ENCODE data around the gene TSPYL6.

TSPYL6 gene

DNA sequence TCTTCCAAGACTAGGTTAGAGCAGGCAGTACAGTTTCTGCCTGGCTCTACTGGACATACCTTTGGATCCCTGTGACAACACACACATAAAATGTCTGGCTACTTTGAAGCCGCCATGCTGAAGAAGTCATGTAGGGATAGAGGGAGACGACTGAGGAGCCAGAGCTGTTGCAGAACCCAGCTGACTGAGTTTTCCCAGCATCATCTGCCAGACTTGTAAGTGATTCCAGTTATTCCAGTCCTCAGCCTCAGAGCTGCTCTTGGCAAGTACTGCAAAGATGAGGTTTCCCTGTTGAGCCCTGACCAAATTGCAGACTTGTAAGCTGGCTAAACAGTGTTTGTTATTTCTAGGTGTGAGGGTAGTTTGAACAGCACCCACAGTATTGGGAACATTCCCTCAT lies 31.5 kb upstream of the TSPYL6 start:
- H3K36me3 ChIP-seq (ENCODE audit: control insufficient read depth, low read length) = no peaks in the 10 kb centered on the region
- 0 out of 2 replicates have a peak, but pooled peaks cover under 1% of the 10 kb centered on the region for H3K4me1 ChIP-seq (ENCODE audit: control insufficient read depth, low read length)
- no peak overlapping the region for H3K4me3 ChIP-seq (ENCODE audit: low read length)
- no peak overlapping the region for H3K27ac ChIP-seq (ENCODE audit: low read depth, low read length)
- no peaks in the 10 kb centered on the region for H3F3A ChIP-seq (ENCODE audit: control insufficient read depth, insufficient read depth)
- no peaks in the 10 kb centered on the region for H4K20me1 ChIP-seq (ENCODE audit: control insufficient read depth, insufficient read depth, low read depth, low read length)
- H3K4me2 ChIP-seq (ENCODE audit: low read length) = no peak overlapping the region
- TF ChIP-seq, protein P1, sequence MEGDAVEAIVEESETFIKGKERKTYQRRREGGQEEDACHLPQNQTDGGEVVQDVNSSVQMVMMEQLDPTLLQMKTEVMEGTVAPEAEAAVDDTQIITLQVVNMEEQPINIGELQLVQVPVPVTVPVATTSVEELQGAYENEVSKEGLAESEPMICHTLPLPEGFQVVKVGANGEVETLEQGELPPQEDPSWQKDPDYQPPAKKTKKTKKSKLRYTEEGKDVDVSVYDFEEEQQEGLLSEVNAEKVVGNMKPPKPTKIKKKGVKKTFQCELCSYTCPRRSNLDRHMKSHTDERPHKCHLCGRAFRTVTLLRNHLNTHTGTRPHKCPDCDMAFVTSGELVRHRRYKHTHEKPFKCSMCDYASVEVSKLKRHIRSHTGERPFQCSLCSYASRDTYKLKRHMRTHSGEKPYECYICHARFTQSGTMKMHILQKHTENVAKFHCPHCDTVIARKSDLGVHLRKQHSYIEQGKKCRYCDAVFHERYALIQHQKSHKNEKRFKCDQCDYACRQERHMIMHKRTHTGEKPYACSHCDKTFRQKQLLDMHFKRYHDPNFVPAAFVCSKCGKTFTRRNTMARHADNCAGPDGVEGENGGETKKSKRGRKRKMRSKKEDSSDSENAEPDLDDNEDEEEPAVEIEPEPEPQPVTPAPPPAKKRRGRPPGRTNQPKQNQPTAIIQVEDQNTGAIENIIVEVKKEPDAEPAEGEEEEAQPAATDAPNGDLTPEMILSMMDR (IDR thresholded peaks at IDR 0.05; ENCODE audit: low read depth, low read length, poor library complexity, severe bottlenecking) = no peak
- TF ChIP-seq EZH2phosphoT487 (IDR thresholded peaks at IDR 0.05; ENCODE audit: borderline replicate concordance, low read length) = no peak
- H3K79me2 ChIP-seq (ENCODE audit: control insufficient read depth, low read length) = no peaks in the 10 kb centered on the region
- no peaks in the 10 kb centered on the region for H3K9me2 ChIP-seq (replicated peaks; ENCODE audit: control insufficient read depth, low read length)
- H3K9me3 ChIP-seq (ENCODE audit: control insufficient read depth, insufficient read depth, low read length) = no peaks in the 10 kb centered on the region
- H3K27me3 ChIP-seq (ENCODE audit: control insufficient read depth, low read length) = no peaks in the 10 kb centered on the region

DNA sequence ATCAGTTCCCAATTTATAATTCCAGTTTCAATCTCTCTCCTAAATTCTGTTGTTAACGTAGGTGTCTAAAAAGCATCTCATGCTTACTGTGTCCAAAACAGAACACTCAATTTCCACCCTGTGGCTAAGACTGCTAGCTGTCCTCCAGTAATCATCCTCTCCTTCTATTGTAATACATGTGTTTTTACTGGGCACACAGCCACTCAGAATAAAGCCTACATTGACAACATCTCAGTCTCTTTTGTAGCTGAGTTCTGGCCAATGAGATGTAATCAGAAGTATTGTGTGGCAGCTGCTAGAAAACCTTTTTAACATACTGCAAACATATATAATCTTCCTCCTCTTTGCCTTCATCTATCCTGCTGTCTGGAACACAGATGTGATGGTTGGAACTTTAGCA lies 29.4 kb upstream of the TSPYL6 start:
- 0 out of 2 replicates have a peak, but pooled peaks cover 3% of the 10 kb centered on the region for H3K4me1 ChIP-seq (ENCODE audit: control insufficient read depth, low read length)
- no peak overlapping the region for H3K4me2 ChIP-seq (ENCODE audit: low read length)
- H3F3A ChIP-seq (ENCODE audit: control insufficient read depth, insufficient read depth) = no peaks in the 10 kb centered on the region
- no peaks in the 10 kb centered on the region for H3K79me2 ChIP-seq (ENCODE audit: control insufficient read depth, low read length)
- H3K36me3 ChIP-seq (ENCODE audit: control insufficient read depth, low read length) = no peaks in the 10 kb centered on the region
- no peaks in the 10 kb centered on the region for H3K9me2 ChIP-seq (replicated peaks; ENCODE audit: control insufficient read depth, low read length)
- no peak overlapping the region for H3K4me3 ChIP-seq (ENCODE audit: low read length)
- H4K20me1 ChIP-seq (ENCODE audit: control insufficient read depth, insufficient read depth, low read depth, low read length) = no peaks in the 10 kb centered on the region
- H3K9me3 ChIP-seq (ENCODE audit: control insufficient read depth, insufficient read depth, low read length) = no peaks in the 10 kb centered on the region
- H3K27ac ChIP-seq (ENCODE audit: low read depth, low read length) = no peak overlapping the region
- H3K27me3 ChIP-seq (ENCODE audit: control insufficient read depth, low read length) = no peaks in the 10 kb centered on the region
- no peak for TF ChIP-seq EZH2phosphoT487 (IDR thresholded peaks at IDR 0.05; ENCODE audit: borderline replicate concordance, low read length)
- TF ChIP-seq, protein P1 (IDR thresholded peaks at IDR 0.05; ENCODE audit: low read depth, low read length, poor library complexity, severe bottlenecking) = no peak

DNA sequence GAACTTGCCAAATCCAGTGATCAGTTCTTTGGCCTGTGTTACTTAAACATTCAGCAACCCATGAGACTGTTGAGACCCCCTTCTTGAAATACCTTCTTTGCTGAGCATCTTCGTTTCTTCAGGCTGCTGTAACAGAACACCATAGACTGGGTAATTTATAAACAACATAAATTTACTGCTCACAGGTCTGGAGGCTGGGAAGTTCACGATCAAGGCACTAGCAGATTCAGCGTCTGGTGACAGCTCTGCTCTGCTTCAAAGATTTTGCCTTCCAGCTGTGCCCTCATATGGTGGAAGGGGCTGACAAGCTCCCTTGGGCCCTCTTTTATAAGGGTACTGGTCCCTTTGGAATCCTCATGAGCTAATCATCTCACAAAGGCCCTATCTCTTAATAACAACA lies 28.8 kb upstream of the TSPYL6 start:
- Histone ChIP-seq H3K79me2 (ENCODE audit: control insufficient read depth, low read length) (no peaks in the 10 kb centered on the region), H3K36me3 (ENCODE audit: control insufficient read depth, low read length) (no peaks in the 10 kb centered on the region), H3K4me2 (ENCODE audit: low read length) (no peak overlapping the region), H3K4me1 (ENCODE audit: control insufficient read depth, low read length) (0 out of 2 replicates have a peak, but pooled peaks cover 3% of the 10 kb centered on the region), H3K4me3 (ENCODE audit: low read length) (no peak overlapping the region), H3K27ac (ENCODE audit: low read depth, low read length) (no peak overlapping the region), H3K9me2 (replicated peaks; ENCODE audit: control insufficient read depth, low read length) (no peaks in the 10 kb centered on the region), H3K9me3 (ENCODE audit: control insufficient read depth, insufficient read depth, low read length) (no peaks in the 10 kb centered on the region), H4K20me1 (ENCODE audit: control insufficient read depth, insufficient read depth, low read depth, low read length) (no peaks in the 10 kb centered on the region), H3F3A (ENCODE audit: control insufficient read depth, insufficient read depth) (no peaks in the 10 kb centered on the region), H3K27me3 (ENCODE audit: control insufficient read depth, low read length) (no peaks in the 10 kb centered on the region)
- no peak for TF ChIP-seq EZH2phosphoT487 (IDR thresholded peaks at IDR 0.05; ENCODE audit: borderline replicate concordance, low read length)

DNA sequence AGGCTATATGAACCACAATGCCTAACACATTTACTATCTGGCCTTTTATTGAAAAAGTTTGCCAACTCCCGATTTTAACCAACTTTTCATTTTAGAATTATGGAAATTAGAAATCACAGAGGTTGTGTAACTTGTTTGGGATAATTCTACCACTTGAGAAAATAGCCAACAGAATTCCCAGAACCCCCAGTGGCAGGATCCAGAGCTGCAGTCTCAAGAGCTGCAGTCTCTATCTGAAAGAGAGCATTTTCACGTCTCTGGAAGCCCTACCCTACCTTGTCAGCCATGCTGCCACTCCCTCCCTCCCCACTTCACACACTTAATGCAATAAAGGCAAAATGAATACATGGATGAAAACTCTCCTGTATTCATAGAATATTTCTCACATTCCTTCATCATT lies 23.4 kb upstream of the TSPYL6 start:
- no peaks in the 10 kb centered on the region for H3K36me3 ChIP-seq (ENCODE audit: control insufficient read depth, low read length)
- no peaks in the 10 kb centered on the region for H3K9me2 ChIP-seq (replicated peaks; ENCODE audit: control insufficient read depth, low read length)
- H3K27me3 ChIP-seq (ENCODE audit: control insufficient read depth, low read length) = no peaks in the 10 kb centered on the region
- no peak overlapping the region for H3K4me3 ChIP-seq (ENCODE audit: low read length)
- no peaks in the 10 kb centered on the region for H3K9me3 ChIP-seq (ENCODE audit: control insufficient read depth, insufficient read depth, low read length)
- no peaks in the 10 kb centered on the region for H3K79me2 ChIP-seq (ENCODE audit: control insufficient read depth, low read length)
- no peaks in the 10 kb centered on the region for H3F3A ChIP-seq (ENCODE audit: control insufficient read depth, insufficient read depth)
- TF ChIP-seq, protein P1 (IDR thresholded peaks at IDR 0.05; ENCODE audit: low read depth, low read length, poor library complexity, severe bottlenecking) = no peak
- no peak for TF ChIP-seq EZH2phosphoT487 (IDR thresholded peaks at IDR 0.05; ENCODE audit: borderline replicate concordance, low read length)
- H4K20me1 ChIP-seq (ENCODE audit: control insufficient read depth, insufficient read depth, low read depth, low read length) = no peaks in the 10 kb centered on the region
- peaks cover 7% of the 10 kb centered on the region; the same call in 1 of the 2 replicates for H3K4me1 ChIP-seq (ENCODE audit: control insufficient read depth, low read length)
- no peak overlapping the region for H3K4me2 ChIP-seq (ENCODE audit: low read length)
- no peak overlapping the region for H3K27ac ChIP-seq (ENCODE audit: low read depth, low read length)
